Measurements from ENCODE around the gene GALNT6. TPM values are rescaled to one million over a fixed set of nuclear protein-coding genes. Genes with fewer than 3 reads are reported as not detected.

The GALNT6 gene
- total and polyA plus RNA-seq, 5 experiments from 2014 or later = 1.5 to 8.3 (median 4.4) TPM

DNA sequence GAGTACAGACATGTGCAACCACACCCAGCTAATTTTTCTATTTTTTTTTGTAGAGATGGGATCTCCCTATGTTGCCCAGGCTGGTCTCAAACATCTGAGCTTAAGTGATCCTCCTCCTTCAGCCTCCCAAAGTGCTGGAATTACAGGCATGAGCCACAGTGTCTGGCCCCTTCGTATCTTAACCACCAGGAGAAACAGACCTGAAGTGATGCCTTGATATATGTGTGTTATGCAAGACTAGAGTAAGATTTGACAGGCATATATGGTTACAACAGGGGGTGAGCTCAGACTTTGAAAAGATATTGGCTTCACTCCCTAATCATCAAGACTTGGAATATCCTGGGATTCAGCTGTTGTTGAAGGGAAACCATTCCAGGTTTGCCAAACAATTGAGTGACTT, 10.7 kb upstream of the GALNT6 start:
- Mint-ChIP-seq H3K36me3 (no peaks in the 10 kb centered on the region), H3K27ac (no peak overlapping the region), H3K4me1 (peaks cover 0 to 18% (median 8%) of the 10 kb centered on the region in 4 donors), H3K9me3 (no peaks in the 10 kb centered on the region), H3K4me3 (no peak overlapping the region), H3K27me3 (no peaks in the 10 kb centered on the region)
- POLR2A ChIA-PET = interaction anchor here (1.1 kb wide), 2 partner anchors 8 to 10 kb away, joined by 3 to 4 read pairs; no protein-coding TSS in a partner anchor
- ATAC-seq = no peak
- DNase-seq = no peak

DNA sequence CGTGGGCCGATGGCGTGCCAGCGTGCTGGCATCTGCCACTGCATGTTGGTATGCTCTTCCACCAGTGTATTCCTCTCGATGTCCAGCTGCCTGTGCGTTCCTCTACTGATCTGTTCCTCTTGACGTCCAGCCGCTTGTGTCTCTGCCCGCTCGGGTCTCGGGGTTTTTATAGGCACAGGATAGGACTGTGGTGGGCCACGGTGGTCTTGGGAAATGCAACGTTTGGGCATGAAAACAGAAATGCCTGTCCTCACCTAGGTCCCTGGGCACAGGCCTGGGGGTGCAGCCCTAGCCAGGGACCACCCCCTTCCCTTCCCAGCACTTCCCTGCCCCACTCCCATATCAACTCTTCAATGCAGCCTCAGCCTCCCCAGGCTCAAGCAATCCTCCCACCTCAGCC, 10.3 kb upstream of the GALNT6 start:
- no peak overlapping the region for H3K27ac Mint-ChIP-seq
- peaks cover 0 to 18% (median 7%) of the 10 kb centered on the region in 4 donors for H3K4me1 Mint-ChIP-seq
- no peak overlapping the region for H3K4me3 Mint-ChIP-seq
- H3K36me3 Mint-ChIP-seq = no peaks in the 10 kb centered on the region
- POLR2A ChIA-PET = interaction anchor here (1.1 kb wide), 2 partner anchors 8 to 9 kb away, joined by 3 to 4 read pairs; no protein-coding TSS in a partner anchor
- H3K27me3 Mint-ChIP-seq = no peaks in the 10 kb centered on the region
- no peaks in the 10 kb centered on the region for H3K9me3 Mint-ChIP-seq
- DNase-seq (no peak), ATAC-seq (no peak)

GRCh38 chr12:51401020-51401419, 9.8 kb upstream of the GALNT6 start:
- no peak for DNase-seq
- Mint-ChIP-seq H3K4me3 (no peak overlapping the region), H3K36me3 (no peaks in the 10 kb centered on the region), H3K27me3 (no peaks in the 10 kb centered on the region), H3K9me3 (no peaks in the 10 kb centered on the region), H3K27ac (no peak overlapping the region), H3K4me1 (peaks cover 2 to 21% (median 8%) of the 10 kb centered on the region in 4 donors)
- POLR2A ChIA-PET = interaction anchor here (1.1 kb wide), 2 partner anchors 9 kb away, joined by 3 to 4 read pairs; no protein-coding TSS in a partner anchor
- no peak for ATAC-seq

DNA sequence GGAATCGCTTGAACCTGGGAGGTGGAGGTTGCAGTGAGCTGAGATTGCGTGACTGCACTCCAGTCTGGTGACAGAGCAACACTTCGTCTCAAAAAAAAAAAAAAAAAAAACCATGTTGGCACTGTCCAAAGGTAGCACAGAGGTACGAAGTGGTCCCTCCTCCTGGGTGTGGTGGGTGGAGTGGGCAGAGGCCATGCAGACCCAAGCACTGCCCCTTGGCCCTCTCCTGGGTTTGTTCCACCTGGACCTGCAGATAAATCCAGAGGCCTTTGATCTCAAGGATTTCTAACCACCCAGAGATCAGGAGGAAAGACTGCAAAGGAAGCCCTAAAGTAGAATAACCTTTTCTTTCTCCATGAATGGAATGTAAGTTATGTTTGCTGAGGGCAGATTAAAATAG, 8.7 kb upstream of the GALNT6 start:
- Mint-ChIP-seq H3K4me3 (no peak overlapping the region), H3K27ac (no peak overlapping the region), H3K27me3 (no peaks in the 10 kb centered on the region), H3K36me3 (no peaks in the 10 kb centered on the region), H3K4me1 (peaks cover 11 to 32% (median 17%) of the 10 kb centered on the region in 4 donors), H3K9me3 (no peaks in the 10 kb centered on the region)
- POLR2A ChIA-PET = interaction anchor here (0.5 to 0.7 kb wide), 2 partner anchors 259 to 305 kb away, joined by 3 to 5 read pairs; no protein-coding TSS in a partner anchor
- DNase-seq (no peak), ATAC-seq (no peak)

- Mint-ChIP-seq H3K9me3 (no peaks in the 10 kb centered on the region), H3K36me3 (no peaks in the 10 kb centered on the region), H3K4me1 (peaks cover 27 to 49% (median 35%) of the 10 kb centered on the region in 4 donors), H3K27ac (no peak overlapping the region), H3K4me3 (no peak overlapping the region), H3K27me3 (no peaks in the 10 kb centered on the region)
- ATAC-seq = no peak
- POLR2A ChIA-PET = no interaction called here
- no peak for DNase-seq
Observed at GRCh38 chr12:51397670-51398069, 6.5 kb upstream of the GALNT6 start.

DNA sequence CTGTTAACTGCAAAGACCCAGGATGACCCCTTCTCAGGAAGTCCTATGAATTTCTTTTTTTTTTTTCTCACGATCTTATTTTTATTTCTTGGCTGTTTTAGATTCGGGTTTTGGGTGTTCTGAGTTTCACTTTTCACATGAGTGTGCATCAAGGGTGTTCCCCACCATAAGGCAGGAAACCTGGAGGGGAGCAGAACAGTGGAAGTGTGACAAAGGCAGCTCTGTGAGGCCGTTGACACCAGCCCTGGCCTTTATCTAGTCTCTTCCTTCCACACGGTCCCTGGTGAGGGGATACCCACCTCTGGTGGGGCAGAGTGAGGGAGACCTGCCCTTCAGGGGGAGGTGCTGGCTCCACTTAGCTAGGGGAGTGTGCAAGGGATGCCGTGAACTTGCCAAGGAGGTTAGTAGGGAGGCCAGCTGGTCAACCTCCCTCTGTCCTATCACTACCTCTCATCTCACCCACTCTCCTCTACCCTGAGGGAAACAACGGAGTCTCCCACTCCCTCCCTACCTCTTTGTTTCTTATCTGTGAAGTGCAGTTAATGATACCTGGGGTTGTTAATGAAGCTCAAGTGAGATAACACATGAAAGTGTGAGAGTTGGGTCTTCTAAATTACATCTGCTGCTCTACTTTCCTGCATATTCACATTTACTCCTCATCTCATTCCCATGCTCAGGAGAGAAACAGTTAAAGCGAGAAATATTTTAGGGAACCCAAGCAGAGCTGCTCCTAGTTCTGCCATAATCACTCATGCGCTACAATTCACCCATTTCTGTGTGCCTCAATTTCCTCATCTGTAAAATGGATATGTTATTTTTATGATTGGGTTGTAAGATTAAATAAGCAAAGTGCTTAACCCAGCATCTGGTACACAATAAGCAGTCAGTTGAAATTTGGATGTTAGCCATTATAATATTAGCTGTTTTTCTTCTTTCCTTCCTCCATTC, 4.4 kb upstream of the GALNT6 start:
- Mint-ChIP-seq H3K9me3 (no peaks in the 10 kb centered on the region), H3K36me3 (no peaks in the 10 kb centered on the region), H3K4me3 (peak overlapping the region; percentile 78 to 95 (median 88)), H3K4me1 (peaks cover 31 to 62% (median 48%) of the 10 kb centered on the region in 4 donors), H3K27ac (peak overlapping the region; percentile 77 to 96 (median 90)), H3K27me3 (no peaks in the 10 kb centered on the region)
- ATAC-seq (peak in 1 of 2 donors; percentile 13), DNase-seq (peak in 1 of 10 donors; percentile 15)
- POLR2A ChIA-PET = interaction anchor here (1.6 to 2.6 kb wide), 2 partner anchors 12 to 29 kb away, joined by 4 to 10 read pairs; no protein-coding TSS in a partner anchor

GRCh38 chr12:51393676-51394545, 2.7 kb upstream of the GALNT6 start:
- Mint-ChIP-seq H3K27me3 (no peaks in the 10 kb centered on the region), H3K36me3 (no peaks in the 10 kb centered on the region), H3K4me3 (peak overlapping the region; percentile 78 to 95 (median 88)), H3K27ac (peak overlapping the region; percentile 79 to 96 (median 93)), H3K9me3 (no peaks in the 10 kb centered on the region), H3K4me1 (peaks cover 40 to 77% (median 64%) of the 10 kb centered on the region in 4 donors)
- DNase-seq (peak in 6 of 10 donors; percentile 17 to 45 (median 32)), ATAC-seq (peak; percentile 26 to 40)
- POLR2A ChIA-PET = interaction anchor here (1.5 to 2.6 kb wide), 2 partner anchors 11 to 25 kb away, joined by 9 to 10 read pairs; no protein-coding TSS in a partner anchor

- Mint-ChIP-seq H3K4me1 (peaks cover 49 to 79% (median 76%) of the 10 kb centered on the region in 4 donors), H3K36me3 (no peaks in the 10 kb centered on the region), H3K27me3 (no peaks in the 10 kb centered on the region), H3K9me3 (no peaks in the 10 kb centered on the region), H3K4me3 (peak overlapping the region; percentile 78 to 95 (median 88)), H3K27ac (peak overlapping the region; percentile 66 to 96 (median 91))
- ATAC-seq (peak; percentile 25 to 38), DNase-seq (peak in 6 of 10 donors; percentile 16 to 37 (median 34))
- POLR2A ChIA-PET = interaction anchor here (0.8 to 2.9 kb wide), 3 partner anchors 9 to 23 kb away, joined by 3 to 12 read pairs (median 3); no protein-coding TSS in a partner anchor
Observed at GRCh38 chr12:51392556-51393237, 1.5 kb upstream of the GALNT6 start.

- no peaks in the 10 kb centered on the region for H3K27me3 Mint-ChIP-seq
- peak; percentile 24 to 37 for ATAC-seq
- peaks cover 46 to 84% (median 82%) of the 10 kb centered on the region in 4 donors for H3K4me1 Mint-ChIP-seq
- H3K36me3 Mint-ChIP-seq = no peaks in the 10 kb centered on the region
- H3K27ac Mint-ChIP-seq = peak overlapping the region; percentile 76 to 95 (median 88)
- no peaks in the 10 kb centered on the region for H3K9me3 Mint-ChIP-seq
- peak in 1 of 10 donors; percentile 26 for DNase-seq
- POLR2A ChIA-PET = interaction anchor here (1.0 to 2.9 kb wide), 4 partner anchors 14 to 632 kb away, joined by 3 to 12 read pairs (median 4); no protein-coding TSS in a partner anchor
- H3K4me3 Mint-ChIP-seq = peak overlapping the region; percentile 88 to 95 (median 92)
Observed at GRCh38 chr12:51390891-51391282, 319 bp downstream of the GALNT6 start.

DNA sequence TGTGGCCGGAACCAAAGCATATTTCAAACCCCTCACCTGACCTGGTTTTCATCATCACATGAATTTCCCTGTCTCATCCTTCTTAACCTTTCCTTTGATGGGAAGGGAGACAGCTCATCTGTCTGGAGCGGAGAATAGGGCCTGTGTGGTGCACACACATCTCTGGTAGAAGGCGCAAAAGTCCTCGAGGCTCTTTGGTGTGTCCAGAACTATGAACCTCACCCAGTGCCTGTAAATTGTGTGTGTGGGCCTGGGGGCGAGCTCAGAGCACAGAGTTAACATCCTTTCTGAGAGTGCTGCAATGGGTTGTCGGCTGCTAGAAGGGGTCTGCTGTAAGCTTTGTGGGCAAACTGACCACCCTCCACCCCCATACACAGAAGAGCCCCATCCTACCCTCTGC, 749 bp downstream of the GALNT6 start:
- DNase-seq (no peak), ATAC-seq (no peak)
- Mint-ChIP-seq H3K27ac (peak overlapping the region; percentile 76 to 95 (median 88)), H3K9me3 (no peaks in the 10 kb centered on the region), H3K4me1 (peaks cover 44 to 84% (median 78%) of the 10 kb centered on the region in 4 donors), H3K4me3 (peak overlapping the region; percentile 88 to 95 (median 92)), H3K36me3 (no peaks in the 10 kb centered on the region), H3K27me3 (peaks cover 0 to 1% (median 0%) of the 10 kb centered on the region in 5 donors)
- POLR2A ChIA-PET = interaction anchor here (0.7 to 2.9 kb wide), 4 partner anchors 17 to 632 kb away, joined by 3 to 12 read pairs (median 4); no protein-coding TSS in a partner anchor

- Mint-ChIP-seq H3K27ac (peak overlapping the region in 8 of 10 donors; percentile 1 to 81 (median 64)), H3K36me3 (no peaks in the 10 kb centered on the region), H3K4me3 (peak overlapping the region in 5 of 10 donors; percentile 10 to 92 (median 43)), H3K27me3 (peaks cover 0 to 1% (median 0%) of the 10 kb centered on the region in 5 donors), H3K4me1 (peaks cover 40 to 75% (median 70%) of the 10 kb centered on the region in 4 donors), H3K9me3 (no peaks in the 10 kb centered on the region)
- ATAC-seq (peak in 1 of 2 donors; percentile 13), DNase-seq (peak in 4 of 10 donors; percentile 13 to 46 (median 32))
- POLR2A ChIA-PET = interaction anchor here (0.7 to 2.9 kb wide), 6 partner anchors 11 to 633 kb away, joined by 3 to 12 read pairs (median 4); no protein-coding TSS in a partner anchor
Observed at GRCh38 chr12:51389302-51389999, 1.8 kb downstream of the GALNT6 start.

Measured in naive thymus-derived CD8-positive, alpha-beta T cell (primary cell).